Activated naive CD8-positive, alpha-beta T cell (primary cell): ENCODE results near the gene LPAR2.
"Not testable (repeated sequence)": the region's sequence is repeated elsewhere in the genome, so short reads cannot be mapped to it uniquely, and the experiment has no call there.

Experiments used
- H3K27ac Mint-ChIP-seq: one replicate; pipeline ENCODE4 v1.8.0; 2021; ENCODE audit warnings: mixed read lengths
- H3K27me3 Mint-ChIP-seq: one replicate; pipeline ENCODE4 v1.8.0; 2021; ENCODE audit warnings: mixed read lengths
- H3K36me3 Mint-ChIP-seq: one replicate; pipeline ENCODE4 v1.8.0; 2021; ENCODE audit warnings: mixed read lengths
- H3K4me1 Mint-ChIP-seq: one replicate; pipeline ENCODE4 v1.8.0; 2021; ENCODE audit warnings: low read depth, mixed read lengths
- H3K4me3 Mint-ChIP-seq: one replicate; pipeline ENCODE4 v1.8.0; 2021; ENCODE audit warnings: mild to moderate bottlenecking, mixed read lengths
- H3K9me3 Mint-ChIP-seq: one replicate; pipeline ENCODE4 v1.8.0; 2021; ENCODE audit warnings: low read depth, mixed read lengths

The LPAR2 gene

GRCh38 chr19:19627621-19628500, at the start of gene LPAR2:
Gene LPAR2, minus strand, starts transcription at chr19:19628220. Its CDS starts 945 bp downstream, at chr19:19627275.
- Mint-ChIP-seq H3K9me3 (no peaks in the 10 kb centered on the region), H3K4me1 (peaks cover 28% of the 10 kb centered on the region), H3K27me3 (no peaks in the 10 kb centered on the region), H3K4me3 (peak within 1 kb of the TSS; percentile 97), H3K36me3 (no peaks in the 10 kb centered on the region), H3K27ac (peak within 1 kb of the TSS; percentile 97)

DNA sequence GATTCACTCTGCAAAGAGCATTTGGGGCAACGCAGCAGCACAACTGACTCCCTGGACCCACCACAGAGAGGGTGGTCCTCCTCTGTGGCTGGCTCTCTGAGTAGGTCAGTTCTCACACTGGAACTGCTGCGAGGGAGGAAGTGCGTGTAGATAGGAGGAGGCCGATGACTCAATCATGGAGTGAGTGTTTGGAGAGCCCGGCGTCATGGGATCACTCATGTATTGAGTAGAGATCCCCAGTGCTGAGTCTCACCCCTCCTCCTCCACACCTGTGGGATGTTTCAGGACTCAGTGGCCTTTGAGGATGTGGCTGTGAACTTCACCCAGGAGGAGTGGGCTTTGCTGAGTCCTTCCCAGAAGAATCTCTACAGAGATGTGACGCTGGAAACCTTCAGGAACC, 49.6 kb upstream of the LPAR2 start:
- H3K9me3 Mint-ChIP-seq = peaks cover 8% of the 10 kb centered on the region
- H3K27me3 Mint-ChIP-seq = no peaks in the 10 kb centered on the region
- no peak overlapping the region for H3K4me3 Mint-ChIP-seq
- H3K27ac Mint-ChIP-seq = no peak overlapping the region
- H3K36me3 Mint-ChIP-seq = peaks cover 54% of the 10 kb centered on the region
- H3K4me1 Mint-ChIP-seq = peaks cover 12% of the 10 kb centered on the region

DNA sequence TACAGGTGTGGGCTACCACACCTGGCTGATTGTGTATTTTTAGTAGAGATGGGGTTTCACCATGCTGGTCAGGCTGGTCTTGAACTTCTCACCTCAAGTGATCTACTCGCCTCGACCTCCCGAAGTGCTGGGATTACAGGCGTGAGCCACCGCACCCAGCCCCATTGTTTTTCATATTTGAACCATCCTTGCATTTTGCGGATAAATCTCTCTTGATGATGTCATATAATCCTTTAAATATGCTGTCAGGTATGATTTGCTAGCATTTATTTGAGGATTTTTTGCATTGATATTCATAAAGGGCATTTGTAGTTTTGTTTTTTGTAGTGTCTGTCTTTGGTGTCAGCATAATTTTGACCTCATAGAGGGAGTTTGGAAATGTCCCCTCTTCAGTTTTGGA, 46.3 kb upstream of the LPAR2 start:
- H3K36me3 Mint-ChIP-seq = peaks cover 45% of the 10 kb centered on the region
- no peaks in the 10 kb centered on the region for H3K9me3 Mint-ChIP-seq
- H3K27ac Mint-ChIP-seq = no peak overlapping the region
- no peaks in the 10 kb centered on the region for H3K27me3 Mint-ChIP-seq
- H3K4me1 Mint-ChIP-seq = peaks cover 22% of the 10 kb centered on the region
- peak overlapping the region; percentile 32 for H3K4me3 Mint-ChIP-seq

- no peaks in the 10 kb centered on the region for H3K9me3 Mint-ChIP-seq
- no peak overlapping the region for H3K27ac Mint-ChIP-seq
- H3K4me3 Mint-ChIP-seq = peak overlapping the region; percentile 20
- H3K4me1 Mint-ChIP-seq = peaks cover 29% of the 10 kb centered on the region
- H3K36me3 Mint-ChIP-seq = peaks cover 33% of the 10 kb centered on the region
- H3K27me3 Mint-ChIP-seq = no peaks in the 10 kb centered on the region
Measured at GRCh38 chr19:19672816-19673215, 44.8 kb upstream of the LPAR2 start.

DNA sequence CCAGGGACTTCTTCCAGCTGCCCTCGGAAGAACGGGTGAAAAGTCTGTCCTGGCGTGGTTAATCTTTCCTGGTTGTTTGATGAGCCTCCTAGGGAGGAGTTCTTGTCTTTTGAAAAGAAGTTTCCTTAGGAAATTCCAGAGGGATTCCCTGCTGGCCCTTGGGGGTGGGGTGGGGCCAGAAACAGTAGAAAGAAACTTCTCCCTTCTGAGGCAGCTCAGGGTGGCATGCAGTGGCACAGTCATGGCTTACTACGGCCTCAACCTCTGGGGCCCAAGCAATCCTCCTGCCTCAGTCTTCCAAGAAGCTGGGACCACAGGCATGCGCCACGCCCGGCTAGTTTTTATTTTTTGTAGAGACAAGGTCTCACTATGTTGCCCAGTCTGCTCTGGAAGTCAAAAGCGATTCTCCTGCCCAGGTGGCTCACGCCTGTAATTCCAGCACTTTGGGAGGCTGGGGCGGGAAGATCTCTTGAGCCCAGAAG, 42.1 kb upstream of the LPAR2 start:
- Mint-ChIP-seq H3K27me3 (no peaks in the 10 kb centered on the region), H3K27ac (peak overlapping the region; percentile 93), H3K4me1 (peaks cover 29% of the 10 kb centered on the region), H3K9me3 (no peaks in the 10 kb centered on the region), H3K36me3 (peaks cover 14% of the 10 kb centered on the region), H3K4me3 (peak overlapping the region; percentile 91)

DNA sequence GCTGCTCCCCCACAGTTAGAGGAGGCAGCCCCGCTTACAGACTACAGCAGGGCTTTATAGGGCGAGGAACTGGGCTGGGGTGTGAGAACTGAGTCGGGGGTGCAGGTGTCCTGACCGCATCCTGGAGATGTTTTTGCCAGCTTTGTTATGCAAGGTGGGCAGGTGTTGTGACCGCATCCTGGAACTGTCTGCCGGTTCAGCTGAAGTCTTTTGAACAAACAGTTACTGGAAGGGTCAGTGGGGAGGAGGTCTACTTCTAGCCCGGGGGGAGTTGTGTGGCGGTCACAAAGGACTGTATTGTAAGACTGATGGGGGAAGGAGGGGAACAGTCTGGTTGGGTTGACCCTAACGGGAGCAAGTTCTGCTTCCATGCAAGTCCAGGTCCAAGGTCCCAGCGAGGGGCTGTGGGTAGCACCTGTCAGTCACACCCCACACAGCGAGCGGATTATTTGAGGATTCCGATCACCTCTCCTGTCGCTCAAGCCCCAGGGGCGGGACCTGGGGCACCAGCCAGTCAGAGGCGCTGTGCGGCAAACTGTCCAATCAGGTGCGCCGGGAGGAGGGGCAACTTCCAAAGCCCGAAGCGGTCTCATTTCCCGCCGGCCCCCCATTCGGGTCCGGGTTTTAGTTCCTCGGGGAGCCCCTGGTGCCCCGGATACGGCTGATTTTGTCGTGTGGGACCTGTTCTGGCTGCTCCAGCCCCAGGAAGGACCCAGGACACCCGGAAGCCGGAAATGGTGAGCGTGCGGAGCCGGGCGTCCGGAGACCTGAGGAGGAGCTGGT, 40.4 kb upstream of the LPAR2 start, which contains the start of gene ZNF101:
TSS of gene ZNF101 (plus strand) at position 610 of the 783 bp plus-strand sequence. CDS start at position 735, 125 bp downstream.
- Mint-ChIP-seq H3K36me3 (peaks cover 7% of the 10 kb centered on the region), H3K27ac (peak within 1 kb of the TSS; percentile 96), H3K4me3 (peak within 1 kb of the TSS; percentile 92), H3K4me1 (peaks cover 27% of the 10 kb centered on the region), H3K9me3 (no peaks in the 10 kb centered on the region), H3K27me3 (no peaks in the 10 kb centered on the region)

- H3K9me3 Mint-ChIP-seq, H3K27me3 Mint-ChIP-seq, H3K4me3 Mint-ChIP-seq, H3K27ac Mint-ChIP-seq, H3K36me3 Mint-ChIP-seq: not testable (repeated sequence)
- peaks cover 40% of the 10 kb centered on the region for H3K4me1 Mint-ChIP-seq
Measured at GRCh38 chr19:19665420-19665948, 37.5 kb upstream of the LPAR2 start.

DNA sequence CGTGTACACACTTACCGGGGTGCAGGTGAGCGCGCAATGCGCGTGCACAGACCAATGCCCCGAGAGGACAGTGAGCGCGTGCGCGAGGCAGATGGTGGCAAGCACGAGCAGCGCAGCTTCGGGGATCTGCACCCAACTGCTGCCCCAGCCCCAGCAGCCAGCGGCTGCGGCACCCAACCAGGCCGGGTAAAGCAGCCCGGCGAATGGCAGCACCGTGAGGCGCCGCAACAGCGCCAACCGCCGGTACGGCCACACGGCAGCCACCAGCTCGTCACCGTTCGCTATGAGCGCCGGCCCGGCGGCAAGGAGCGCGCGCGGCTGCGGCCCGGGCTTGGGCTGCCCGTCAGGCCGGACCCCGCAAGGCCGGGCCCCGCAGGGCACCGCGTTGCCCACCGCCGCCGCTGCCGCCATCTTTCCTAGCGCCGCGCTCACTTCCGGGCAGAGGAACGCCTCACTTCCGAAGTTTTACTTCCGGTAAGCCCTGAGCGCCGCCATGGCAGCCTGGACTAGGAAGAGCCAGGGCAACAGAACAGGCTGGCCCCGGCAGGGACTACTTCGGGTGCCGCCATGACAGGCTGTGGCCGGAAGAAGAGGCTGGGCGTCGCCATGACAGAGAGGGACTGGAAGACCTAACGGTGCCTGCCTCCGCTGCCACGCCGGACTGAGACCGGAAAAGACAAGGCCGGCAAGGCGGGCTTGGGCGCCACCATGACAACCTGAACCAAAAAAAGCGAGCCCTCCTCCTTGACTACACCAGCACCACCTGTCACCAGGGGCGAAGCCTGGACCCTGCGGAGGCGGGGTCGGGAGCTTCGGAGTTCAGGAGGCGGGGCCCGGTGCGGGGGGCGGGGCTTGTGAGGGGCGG, 35.5 kb upstream of the LPAR2 start, which contains the start of gene ATP13A1:
TSS of gene ATP13A1 (minus strand) at position 421 of the 865 bp plus-strand sequence. CDS start at position 411, 10 bp downstream.
- Mint-ChIP-seq H3K36me3 (peaks cover 4% of the 10 kb centered on the region), H3K4me1 (peaks cover 38% of the 10 kb centered on the region), H3K27ac (peak within 1 kb of the TSS; percentile 97), H3K9me3 (no peaks in the 10 kb centered on the region), H3K4me3 (peak within 1 kb of the TSS; percentile 93), H3K27me3 (no peaks in the 10 kb centered on the region)

DNA sequence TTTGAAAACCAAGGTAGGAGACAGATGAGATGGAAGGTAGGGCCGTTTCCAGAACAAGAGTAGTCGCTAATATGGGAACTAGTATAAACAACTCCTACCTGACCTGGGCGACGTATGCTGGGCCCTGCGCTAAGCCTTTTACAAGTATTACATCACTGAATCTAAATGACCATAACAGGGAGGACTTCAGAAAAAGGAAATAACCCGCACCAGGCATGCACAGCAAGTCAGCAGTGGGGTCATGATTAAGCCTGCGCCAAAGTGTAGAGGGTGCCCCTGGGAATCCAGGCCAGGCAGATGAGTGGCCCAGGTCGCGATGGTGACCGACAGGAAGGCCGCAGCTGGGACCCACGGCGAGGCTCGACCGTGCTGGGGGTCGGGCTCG, 34.8 kb upstream of the LPAR2 start:
- peaks cover 9% of the 10 kb centered on the region for H3K36me3 Mint-ChIP-seq
- H3K27ac Mint-ChIP-seq = peak overlapping the region; percentile 97
- no peaks in the 10 kb centered on the region for H3K9me3 Mint-ChIP-seq
- H3K4me3 Mint-ChIP-seq = peak overlapping the region; percentile 93
- H3K4me1 Mint-ChIP-seq = peaks cover 32% of the 10 kb centered on the region
- H3K27me3 Mint-ChIP-seq = no peaks in the 10 kb centered on the region

GRCh38 chr19:19662344-19662743, 34.3 kb upstream of the LPAR2 start:
- Mint-ChIP-seq H3K27me3 (no peaks in the 10 kb centered on the region), H3K9me3 (no peaks in the 10 kb centered on the region), H3K4me1 (peaks cover 28% of the 10 kb centered on the region), H3K27ac (peak overlapping the region; percentile 97), H3K36me3 (peaks cover 9% of the 10 kb centered on the region), H3K4me3 (peak overlapping the region; percentile 93)

DNA sequence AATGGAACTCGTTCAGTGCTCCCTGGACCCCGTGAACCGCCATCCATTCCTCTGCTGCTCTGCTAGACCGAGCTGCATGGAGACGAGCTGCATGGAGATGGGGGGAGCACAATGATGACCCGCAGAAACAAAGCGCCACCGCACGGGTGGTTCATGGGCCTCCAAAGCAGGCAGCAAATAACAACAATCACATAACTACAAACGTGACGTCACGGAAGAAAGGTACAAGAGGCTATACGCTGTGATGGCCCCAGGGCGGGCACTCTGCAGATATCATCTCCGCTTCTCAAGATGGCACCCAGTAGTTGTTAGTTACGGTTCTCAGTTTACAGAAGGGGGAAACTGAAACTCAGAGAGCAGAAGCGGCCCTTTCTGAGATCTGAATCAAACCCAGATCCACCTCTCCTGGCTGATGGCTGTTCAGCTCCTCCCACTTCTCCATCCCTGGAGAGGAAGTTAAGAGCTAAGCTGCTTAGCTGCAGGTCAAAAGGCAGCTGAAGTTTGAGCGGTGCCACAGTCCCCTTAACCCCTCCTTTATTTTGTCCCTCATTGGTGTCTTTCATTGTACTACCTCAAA, 33.7 kb upstream of the LPAR2 start:
- no peaks in the 10 kb centered on the region for H3K9me3 Mint-ChIP-seq
- peak overlapping the region; percentile 93 for H3K4me3 Mint-ChIP-seq
- peak overlapping the region; percentile 97 for H3K27ac Mint-ChIP-seq
- H3K27me3 Mint-ChIP-seq = no peaks in the 10 kb centered on the region
- H3K36me3 Mint-ChIP-seq = peaks cover 9% of the 10 kb centered on the region
- H3K4me1 Mint-ChIP-seq = peaks cover 26% of the 10 kb centered on the region

- Mint-ChIP-seq H3K27me3 (no peaks in the 10 kb centered on the region), H3K9me3 (no peaks in the 10 kb centered on the region), H3K4me1 (peaks cover 24% of the 10 kb centered on the region), H3K36me3 (peaks cover 9% of the 10 kb centered on the region), H3K4me3 (peak overlapping the region; percentile 93), H3K27ac (peak overlapping the region; percentile 97)
Measured at GRCh38 chr19:19661141-19661674, 33.2 kb upstream of the LPAR2 start.

- no peak overlapping the region for H3K27ac Mint-ChIP-seq
- no peaks in the 10 kb centered on the region for H3K9me3 Mint-ChIP-seq
- H3K36me3 Mint-ChIP-seq = peaks cover 9% of the 10 kb centered on the region
- H3K4me1 Mint-ChIP-seq = peaks cover 24% of the 10 kb centered on the region
- H3K4me3 Mint-ChIP-seq = no peak overlapping the region
- H3K27me3 Mint-ChIP-seq = no peaks in the 10 kb centered on the region
Measured at GRCh38 chr19:19659646-19660245, 31.7 kb upstream of the LPAR2 start.
